ENCODE results near the gene AMDHD2. TPM values are rescaled to one million over a fixed set of nuclear protein-coding genes. Genes with fewer than 3 reads are reported as not detected.
A peak's percentile ranks its signal among the peaks of the same experiment; 100 is the strongest.

AMDHD2 gene
- total and polyA plus RNA-seq, 4 donors = 7.5 to 25.3 (median 15.7) TPM

- no peak for DNase-seq (ENCODE audit: low spot score)
- H3K9ac ChIP-seq (ENCODE audit: low read depth in 1 of 2, low read length in 2 of 2) = peak overlapping the region in 1 of 2 donors; percentile 7
- peak overlapping the region; percentile 51 to 67 (median 61) for H3K4me3 ChIP-seq (ENCODE audit: low read depth in 1 of 3, low read length in 3 of 3)
- WGBS = 14% methylated on average over 41 of the region's 41 CpGs
- no peaks in the 10 kb centered on the region for H3K9me3 ChIP-seq (ENCODE audit: control insufficient read depth in 4 of 4, low read length in 3 of 4)
- H3K27ac ChIP-seq (ENCODE audit: low read depth in 1 of 2, low read length in 2 of 2) = no peak overlapping the region
- peaks cover 0 to 2% (median 2%) of the 10 kb centered on the region in 4 donors for H3K36me3 ChIP-seq (ENCODE audit: control insufficient read depth in 4 of 4, insufficient read depth in 3 of 4, low read depth in 1 of 4, low read length in 3 of 4)
- TF ChIP-seq FOXA2 (IDR thresholded peaks at IDR 0.05) (no peak), TAF1 (conservative IDR thresholded peaks at IDR 0.05) (no peak)
- TF ChIP-seq, protein P1, sequence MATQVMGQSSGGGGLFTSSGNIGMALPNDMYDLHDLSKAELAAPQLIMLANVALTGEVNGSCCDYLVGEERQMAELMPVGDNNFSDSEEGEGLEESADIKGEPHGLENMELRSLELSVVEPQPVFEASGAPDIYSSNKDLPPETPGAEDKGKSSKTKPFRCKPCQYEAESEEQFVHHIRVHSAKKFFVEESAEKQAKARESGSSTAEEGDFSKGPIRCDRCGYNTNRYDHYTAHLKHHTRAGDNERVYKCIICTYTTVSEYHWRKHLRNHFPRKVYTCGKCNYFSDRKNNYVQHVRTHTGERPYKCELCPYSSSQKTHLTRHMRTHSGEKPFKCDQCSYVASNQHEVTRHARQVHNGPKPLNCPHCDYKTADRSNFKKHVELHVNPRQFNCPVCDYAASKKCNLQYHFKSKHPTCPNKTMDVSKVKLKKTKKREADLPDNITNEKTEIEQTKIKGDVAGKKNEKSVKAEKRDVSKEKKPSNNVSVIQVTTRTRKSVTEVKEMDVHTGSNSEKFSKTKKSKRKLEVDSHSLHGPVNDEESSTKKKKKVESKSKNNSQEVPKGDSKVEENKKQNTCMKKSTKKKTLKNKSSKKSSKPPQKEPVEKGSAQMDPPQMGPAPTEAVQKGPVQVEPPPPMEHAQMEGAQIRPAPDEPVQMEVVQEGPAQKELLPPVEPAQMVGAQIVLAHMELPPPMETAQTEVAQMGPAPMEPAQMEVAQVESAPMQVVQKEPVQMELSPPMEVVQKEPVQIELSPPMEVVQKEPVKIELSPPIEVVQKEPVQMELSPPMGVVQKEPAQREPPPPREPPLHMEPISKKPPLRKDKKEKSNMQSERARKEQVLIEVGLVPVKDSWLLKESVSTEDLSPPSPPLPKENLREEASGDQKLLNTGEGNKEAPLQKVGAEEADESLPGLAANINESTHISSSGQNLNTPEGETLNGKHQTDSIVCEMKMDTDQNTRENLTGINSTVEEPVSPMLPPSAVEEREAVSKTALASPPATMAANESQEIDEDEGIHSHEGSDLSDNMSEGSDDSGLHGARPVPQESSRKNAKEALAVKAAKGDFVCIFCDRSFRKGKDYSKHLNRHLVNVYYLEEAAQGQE (IDR thresholded peaks at IDR 0.05) = no peak
- no peaks in the 10 kb centered on the region for H3K27me3 ChIP-seq (ENCODE audit: control insufficient read depth in 4 of 4, insufficient read depth in 4 of 4, low read length in 3 of 4)
- H3K4me1 ChIP-seq (ENCODE audit: control insufficient read depth in 4 of 4, insufficient read depth in 4 of 4, low read length in 3 of 4) = peaks cover 32 to 76% (median 69%) of the 10 kb centered on the region in 4 donors
Observed at GRCh38 chr16:2520784-2521531, 787 bp downstream of the AMDHD2 start.

- Histone ChIP-seq H3K27me3 (ENCODE audit: control insufficient read depth in 4 of 4, insufficient read depth in 4 of 4, low read length in 3 of 4) (no peaks in the 10 kb centered on the region), H3K36me3 (ENCODE audit: control insufficient read depth in 4 of 4, insufficient read depth in 3 of 4, low read depth in 1 of 4, low read length in 3 of 4) (peaks cover 0 to 4% (median 2%) of the 10 kb centered on the region in 4 donors), H3K27ac (ENCODE audit: low read depth in 1 of 2, low read length in 2 of 2) (peak overlapping the region; percentile 20 to 76), H3K4me1 (ENCODE audit: control insufficient read depth in 4 of 4, insufficient read depth in 4 of 4, low read length in 3 of 4) (peaks cover 22 to 62% (median 52%) of the 10 kb centered on the region in 4 donors), H3K9ac (ENCODE audit: low read depth in 1 of 2, low read length in 2 of 2) (no peak overlapping the region), H3K9me3 (ENCODE audit: control insufficient read depth in 4 of 4, low read length in 3 of 4) (no peaks in the 10 kb centered on the region), H3K4me3 (ENCODE audit: low read depth in 1 of 3, low read length in 3 of 3) (no peak overlapping the region)
- TF ChIP-seq HNF4A (conservative IDR thresholded peaks at IDR 0.05) = peak in 1 of 2 donors; percentile 43
- no peak for TF ChIP-seq ATF3 (IDR thresholded peaks at IDR 0.05)
- TF ChIP-seq JUND (IDR thresholded peaks at IDR 0.05) = no peak
- WGBS = 60% methylated on average over 6 of the region's 6 CpGs
- DNase-seq (ENCODE audit: low spot score) = no peak
Observed at GRCh38 chr16:2523801-2524231, 3.6 kb downstream of the AMDHD2 start.

GRCh38 chr16:2524339-2524938 is 4.3 kb downstream of the AMDHD2 start:
- H3K4me1 ChIP-seq (ENCODE audit: control insufficient read depth in 4 of 4, insufficient read depth in 4 of 4, low read length in 3 of 4) = peaks cover 16 to 57% (median 48%) of the 10 kb centered on the region in 4 donors
- peak; percentile 45 for DNase-seq (ENCODE audit: low spot score)
- peak overlapping the region; percentile 57 to 76 for H3K27ac ChIP-seq (ENCODE audit: low read depth in 1 of 2, low read length in 2 of 2)
- H3K9ac ChIP-seq (ENCODE audit: low read depth in 1 of 2, low read length in 2 of 2) = no peak overlapping the region
- H3K27me3 ChIP-seq (ENCODE audit: control insufficient read depth in 4 of 4, insufficient read depth in 4 of 4, low read length in 3 of 4) = no peaks in the 10 kb centered on the region
- H3K4me3 ChIP-seq (ENCODE audit: low read depth in 1 of 3, low read length in 3 of 3) = no peak overlapping the region
- no peaks in the 10 kb centered on the region for H3K9me3 ChIP-seq (ENCODE audit: control insufficient read depth in 4 of 4, low read length in 3 of 4)
- peaks cover 0 to 8% (median 1%) of the 10 kb centered on the region in 4 donors for H3K36me3 ChIP-seq (ENCODE audit: control insufficient read depth in 4 of 4, insufficient read depth in 3 of 4, low read depth in 1 of 4, low read length in 3 of 4)
- 43% methylated on average over 9 of the region's 9 CpGs for WGBS
- TF ChIP-seq, protein P1 (IDR thresholded peaks at IDR 0.05) = no peak
- peak; percentile 41 for TF ChIP-seq YY1 (IDR thresholded peaks at IDR 0.05)
- TF ChIP-seq HNF4G (IDR thresholded peaks at IDR 0.05) = peak; percentile 44
- TF ChIP-seq, protein P2, sequence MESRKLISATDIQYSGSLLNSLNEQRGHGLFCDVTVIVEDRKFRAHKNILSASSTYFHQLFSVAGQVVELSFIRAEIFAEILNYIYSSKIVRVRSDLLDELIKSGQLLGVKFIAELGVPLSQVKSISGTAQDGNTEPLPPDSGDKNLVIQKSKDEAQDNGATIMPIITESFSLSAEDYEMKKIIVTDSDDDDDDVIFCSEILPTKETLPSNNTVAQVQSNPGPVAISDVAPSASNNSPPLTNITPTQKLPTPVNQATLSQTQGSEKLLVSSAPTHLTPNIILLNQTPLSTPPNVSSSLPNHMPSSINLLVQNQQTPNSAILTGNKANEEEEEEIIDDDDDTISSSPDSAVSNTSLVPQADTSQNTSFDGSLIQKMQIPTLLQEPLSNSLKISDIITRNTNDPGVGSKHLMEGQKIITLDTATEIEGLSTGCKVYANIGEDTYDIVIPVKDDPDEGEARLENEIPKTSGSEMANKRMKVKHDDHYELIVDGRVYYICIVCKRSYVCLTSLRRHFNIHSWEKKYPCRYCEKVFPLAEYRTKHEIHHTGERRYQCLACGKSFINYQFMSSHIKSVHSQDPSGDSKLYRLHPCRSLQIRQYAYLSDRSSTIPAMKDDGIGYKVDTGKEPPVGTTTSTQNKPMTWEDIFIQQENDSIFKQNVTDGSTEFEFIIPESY (IDR thresholded peaks at IDR 0.05) = no peak
- TF ChIP-seq RAD21 (IDR thresholded peaks at IDR 0.05) = peak in 1 of 2 donors; percentile 35
- TF ChIP-seq SP1 (IDR thresholded peaks at IDR 0.05) = peak; percentile 47
- TF ChIP-seq RXRA (IDR thresholded peaks at IDR 0.05) = peak; percentile 78 to 88
- no peak for TF ChIP-seq GABPA (IDR thresholded peaks at IDR 0.05 in 1 of 2, conservative IDR thresholded peaks at IDR 0.05 in 1 of 2)
- TF ChIP-seq FOXA2 (IDR thresholded peaks at IDR 0.05) = peak; percentile 60
- TF ChIP-seq NR2F2 (IDR thresholded peaks at IDR 0.05) = peak; percentile 50
- no peak for TF ChIP-seq FOXA1 (IDR thresholded peaks at IDR 0.05)
- no peak for TF ChIP-seq JUND (IDR thresholded peaks at IDR 0.05)
- TF ChIP-seq, protein P3, sequence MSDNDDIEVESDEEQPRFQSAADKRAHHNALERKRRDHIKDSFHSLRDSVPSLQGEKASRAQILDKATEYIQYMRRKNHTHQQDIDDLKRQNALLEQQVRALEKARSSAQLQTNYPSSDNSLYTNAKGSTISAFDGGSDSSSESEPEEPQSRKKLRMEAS (IDR thresholded peaks at IDR 0.05) = no peak
- no peak for TF ChIP-seq EGR1 (IDR thresholded peaks at IDR 0.05; ENCODE audit: low read depth in 2 of 2)

All from liver (tissue), 9 donors.